ENCODE measurements around the gene HMGB4. TPM values are rescaled to one million over a fixed set of nuclear protein-coding genes. Genes with fewer than 3 reads are reported as not detected.

Gene HMGB4
- total and polyA plus RNA-seq, 2 of the 4 experiments (the other 2 are of a cell fraction): not detected

DNA sequence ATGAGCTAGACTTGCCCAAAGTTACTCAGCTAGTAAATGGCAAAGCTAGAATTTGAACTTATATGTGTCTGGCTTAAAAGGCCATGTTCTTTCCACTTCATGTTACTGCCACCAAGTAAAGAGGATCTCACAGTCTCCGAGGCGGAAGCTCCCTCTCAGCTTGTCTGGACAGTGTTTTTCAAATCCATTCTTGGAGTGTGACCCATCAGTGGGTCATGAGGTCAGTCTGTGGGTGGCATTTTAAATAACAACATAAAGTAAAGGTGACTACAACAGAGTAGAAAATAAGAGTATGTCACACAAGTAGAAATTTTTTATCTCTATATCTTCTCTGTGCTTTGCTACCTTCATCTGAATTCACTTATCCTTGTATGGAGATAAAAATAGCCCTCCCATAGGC, 3.2 kb upstream of the HMGB4 start:
- Histone ChIP-seq H2AK9ac (replicated peaks; ENCODE audit: low read depth, low read length, poor library complexity) (no peak overlapping the region), H4K5ac (ENCODE audit: low read depth, low read length) (no peak overlapping the region), H3K18ac (ENCODE audit: low read depth, low read length) (no peak overlapping the region), H3K14ac (replicated peaks; ENCODE audit: low read depth, low read length) (no peak overlapping the region), H3K4ac (ENCODE audit: low read depth, low read length) (no peak overlapping the region), H3K23ac (ENCODE audit: low read depth, low read length) (no peak overlapping the region), H4K20me1 (ENCODE audit: insufficient read depth, low read length) (no peaks in the 10 kb centered on the region), H2BK5ac (ENCODE audit: low read depth, low read length, poor library complexity, severe bottlenecking) (no peak overlapping the region), H4K8ac (ENCODE audit: low read depth in 2 of 2, low read length in 2 of 2) (no peak overlapping the region), H3K27me3 (ENCODE audit: control insufficient read depth, insufficient read depth, low read length) (no peaks in the 10 kb centered on the region), H2BK120ac (ENCODE audit: low read depth, low read length) (no peak overlapping the region), H3K56ac (ENCODE audit: extremely low read depth, insufficient read depth, low read length) (no peak overlapping the region), H3K9me1 (ENCODE audit: insufficient read depth, low read length) (no peaks in the 10 kb centered on the region), H3K36me3 (ENCODE audit: control insufficient read depth, insufficient read depth, low read length) (no peaks in the 10 kb centered on the region), H2BK20ac (ENCODE audit: low read depth, low read length) (no peak overlapping the region), H2AFZ (replicated peaks; ENCODE audit: low read length, poor library complexity) (no peak overlapping the region), H3K9ac (ENCODE audit: low read depth, low read length) (no peak overlapping the region), H3K27ac (ENCODE audit: insufficient read depth, low read length) (no peak overlapping the region), H4K91ac (ENCODE audit: insufficient read depth, low read depth, low read length) (no peak overlapping the region), H3K4me2 (ENCODE audit: low read depth, low read length) (no peak overlapping the region), H2AK5ac (ENCODE audit: low read depth, low read length) (no peak overlapping the region), H3K9me3 (ENCODE audit: control insufficient read depth, insufficient read depth, low read length) (peaks cover 27% of the 10 kb centered on the region), H2BK15ac (ENCODE audit: low read depth, low read length) (no peak overlapping the region), H3K4me1 (ENCODE audit: control insufficient read depth, insufficient read depth, low read length) (no peaks in the 10 kb centered on the region), H3K79me1 (ENCODE audit: low read depth in 1 of 2, low read length in 2 of 2) (no peaks in the 10 kb centered on the region), H3K4me3 (ENCODE audit: insufficient read depth, low read depth, low read length) (no peak overlapping the region)
- ATAC-seq (ENCODE audit: low read depth) (no peak), DNase-seq (no peak)
- BruUV-seq (replicated peaks): no TSS peak
- WGBS, 2 experiments (ENCODE audit: extremely low coverage in 2 of 2, insufficient read length in 1 of 2): no CpG with 5 or more reads among the region's 2 CpGs
- in situ Hi-C loops (cut with MboI; ENCODE audit: low sequenced_read_pairs) (no loop called here), dilution Hi-C loops (cut with HindIII; ENCODE audit: low sequenced_read_pairs, unreplicated experiment) (no loop called here), intact Hi-C loops (cut with micrococcal nuclease) (no loop called here)
- POLR2A ChIA-PET (ENCODE audit: unreplicated experiment): no interaction called here
- TF ChIP-seq MAZ (IDR thresholded peaks at IDR 0.05; ENCODE audit: borderline replicate concordance, low read depth, low read length): no peak
- TF ChIP-seq CEBPB (IDR thresholded peaks at IDR 0.05; ENCODE audit: low read depth, low read length): no peak
- TF ChIP-seq RCOR1 (IDR thresholded peaks at IDR 0.05; ENCODE audit: insufficient replicate concordance, low read length): no peak
- no peak for TF ChIP-seq RAD21 (IDR thresholded peaks at IDR 0.05; ENCODE audit: low read length)
- TF ChIP-seq NFE2L2 (IDR thresholded peaks at IDR 0.05; ENCODE audit: low read depth, low read length): no peak
- TF ChIP-seq, protein P1, sequence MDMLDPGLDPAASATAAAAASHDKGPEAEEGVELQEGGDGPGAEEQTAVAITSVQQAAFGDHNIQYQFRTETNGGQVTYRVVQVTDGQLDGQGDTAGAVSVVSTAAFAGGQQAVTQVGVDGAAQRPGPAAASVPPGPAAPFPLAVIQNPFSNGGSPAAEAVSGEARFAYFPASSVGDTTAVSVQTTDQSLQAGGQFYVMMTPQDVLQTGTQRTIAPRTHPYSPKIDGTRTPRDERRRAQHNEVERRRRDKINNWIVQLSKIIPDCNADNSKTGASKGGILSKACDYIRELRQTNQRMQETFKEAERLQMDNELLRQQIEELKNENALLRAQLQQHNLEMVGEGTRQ (IDR thresholded peaks at IDR 0.05; ENCODE audit: low read depth, low read length): no peak
- no peak for TF ChIP-seq MXI1 (IDR thresholded peaks at IDR 0.05; ENCODE audit: borderline replicate concordance, low read depth, low read length)
- no peak for TF ChIP-seq MAFK (IDR thresholded peaks at IDR 0.05; ENCODE audit: low read depth, low read length)
- no peak for TF ChIP-seq FOS (IDR thresholded peaks at IDR 0.05; ENCODE audit: low read depth, low read length)
- TF ChIP-seq, protein P2, sequence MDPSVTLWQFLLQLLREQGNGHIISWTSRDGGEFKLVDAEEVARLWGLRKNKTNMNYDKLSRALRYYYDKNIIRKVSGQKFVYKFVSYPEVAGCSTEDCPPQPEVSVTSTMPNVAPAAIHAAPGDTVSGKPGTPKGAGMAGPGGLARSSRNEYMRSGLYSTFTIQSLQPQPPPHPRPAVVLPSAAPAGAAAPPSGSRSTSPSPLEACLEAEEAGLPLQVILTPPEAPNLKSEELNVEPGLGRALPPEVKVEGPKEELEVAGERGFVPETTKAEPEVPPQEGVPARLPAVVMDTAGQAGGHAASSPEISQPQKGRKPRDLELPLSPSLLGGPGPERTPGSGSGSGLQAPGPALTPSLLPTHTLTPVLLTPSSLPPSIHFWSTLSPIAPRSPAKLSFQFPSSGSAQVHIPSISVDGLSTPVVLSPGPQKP (IDR thresholded peaks at IDR 0.05; ENCODE audit: borderline replicate concordance, low read depth, low read length): no peak
- TF ChIP-seq CHD1 (IDR thresholded peaks at IDR 0.05; ENCODE audit: low read depth, low read length): no peak
- no peak for TF ChIP-seq BHLHE40 (IDR thresholded peaks at IDR 0.05; ENCODE audit: low read depth, low read length)
- TF ChIP-seq RFX5 (IDR thresholded peaks at IDR 0.05; ENCODE audit: low read depth, low read length): no peak
- no peak for TF ChIP-seq SMC3 (IDR thresholded peaks at IDR 0.05; ENCODE audit: low read depth, low read length)
- TF ChIP-seq POLR2A (IDR thresholded peaks at IDR 0.05; ENCODE audit: low read depth, low read length): no peak
- TF ChIP-seq CTCF (conservative IDR thresholded peaks at IDR 0.05; ENCODE audit: low read depth, low read length): no peak
- CTCF ChIA-PET: no interaction called here
